Stimulated activated CD4-positive, alpha-beta T cell treated with anti-CD3 and anti-CD28 coated beads, Interleukin-12 subunit alpha, Interleukin-12 subunit beta, amount 100 ng/mL, for 24 hours (primary cell): ENCODE data around the gene ZNF443.
"Not testable (repeated sequence)": the region's sequence is repeated elsewhere in the genome, so short reads cannot be mapped to it uniquely, and the experiment has no call there.

ENCODE experiments used
- DNase-seq, 2 experiments: peaks; one replicate each; pipeline ENCODE4 v3.0.0-alpha.2; 2020; ENCODE audit warnings: low read depth in 2 of 2

Gene ZNF443

DNA sequence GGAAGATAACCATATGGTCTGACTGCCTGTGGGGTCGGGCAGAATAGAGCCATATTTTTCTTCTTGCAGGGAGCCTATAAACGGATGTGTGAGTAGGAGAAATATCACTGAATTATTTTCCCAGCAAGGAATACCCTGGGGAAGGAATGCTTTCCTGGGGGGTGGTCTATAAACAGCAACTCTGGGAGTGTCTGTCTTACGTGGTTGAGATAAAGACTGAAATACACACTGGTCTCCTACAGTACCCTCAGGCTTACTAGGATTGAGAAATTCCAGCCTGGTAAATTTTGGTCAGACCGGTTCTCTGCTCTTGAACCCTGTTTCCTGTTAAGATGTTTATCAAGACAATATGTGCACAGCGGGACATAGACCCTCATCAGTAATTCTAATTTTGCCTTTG is 23.5 kb downstream of the ZNF443 start:
- DNase-seq, result not testable (repeated sequence)

DNA sequence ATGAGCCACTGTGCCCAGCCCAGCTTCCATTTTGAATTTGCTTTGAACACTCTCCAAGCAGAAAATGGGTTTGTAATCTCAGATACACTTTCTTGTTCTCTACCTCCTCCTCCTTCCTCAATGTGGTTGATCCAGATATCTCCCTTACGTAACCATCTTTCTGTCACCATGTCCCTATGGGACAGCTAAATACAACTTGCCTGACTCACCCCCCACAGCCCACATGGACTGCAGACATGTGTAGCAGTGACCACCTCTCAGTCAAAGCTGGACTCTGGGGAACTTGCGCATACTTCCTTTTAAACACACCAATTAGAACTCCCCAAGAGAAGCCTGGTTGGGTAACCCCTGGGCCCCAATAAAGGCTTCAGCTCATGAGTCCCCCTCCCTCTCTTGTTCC is 28.9 kb downstream of the ZNF443 start:
- no peak for DNase-seq

DNA sequence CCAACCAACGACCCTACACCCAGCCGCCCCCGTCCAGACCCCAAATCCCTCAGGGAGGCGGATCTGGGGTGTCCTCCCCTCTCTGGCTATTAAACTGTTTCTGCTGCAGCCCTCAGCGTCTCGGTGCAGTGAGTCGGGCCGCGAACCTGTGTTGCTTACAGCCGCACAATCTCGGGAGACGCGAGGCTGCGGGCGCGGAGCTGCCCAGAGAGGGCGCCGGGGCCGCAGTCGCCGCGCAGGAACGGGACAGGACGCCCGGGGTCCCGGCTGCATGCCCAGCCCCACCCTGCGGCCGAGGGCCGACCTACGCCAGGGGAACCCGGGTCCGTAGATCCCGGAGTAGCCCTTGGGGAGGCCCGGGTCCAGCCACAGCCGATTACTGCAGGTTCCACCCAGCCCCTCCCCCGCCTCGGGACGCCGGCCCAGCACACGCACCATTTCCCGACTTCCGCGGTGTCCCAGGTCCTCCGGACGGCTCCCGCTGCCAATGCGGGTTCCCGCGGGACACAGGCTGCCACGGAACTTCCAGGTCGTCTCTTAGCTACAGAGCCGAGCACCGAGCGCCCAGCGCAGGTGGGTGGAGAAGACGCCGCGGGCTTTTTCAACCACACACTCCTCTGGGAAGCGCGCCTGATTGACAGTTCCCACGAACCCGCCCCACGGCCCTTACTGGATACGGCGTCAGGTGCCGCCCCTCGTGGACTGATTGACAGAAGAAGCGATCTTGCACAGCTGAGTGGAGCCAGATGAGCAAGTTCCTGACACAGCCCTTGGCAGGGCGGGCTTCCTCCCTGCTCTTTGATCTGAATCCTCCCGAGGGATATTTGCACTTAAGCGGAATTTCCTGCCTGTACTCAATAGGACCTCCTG is 40.0 kb downstream of the ZNF443 start, which contains the start of gene ZNF799:
ZNF799 (minus strand) TSS at position 639 of the 870 bp plus-strand sequence; CDS start at position 438, 201 bp downstream.
- peak; percentile 79 to 90 for DNase-seq

DNA sequence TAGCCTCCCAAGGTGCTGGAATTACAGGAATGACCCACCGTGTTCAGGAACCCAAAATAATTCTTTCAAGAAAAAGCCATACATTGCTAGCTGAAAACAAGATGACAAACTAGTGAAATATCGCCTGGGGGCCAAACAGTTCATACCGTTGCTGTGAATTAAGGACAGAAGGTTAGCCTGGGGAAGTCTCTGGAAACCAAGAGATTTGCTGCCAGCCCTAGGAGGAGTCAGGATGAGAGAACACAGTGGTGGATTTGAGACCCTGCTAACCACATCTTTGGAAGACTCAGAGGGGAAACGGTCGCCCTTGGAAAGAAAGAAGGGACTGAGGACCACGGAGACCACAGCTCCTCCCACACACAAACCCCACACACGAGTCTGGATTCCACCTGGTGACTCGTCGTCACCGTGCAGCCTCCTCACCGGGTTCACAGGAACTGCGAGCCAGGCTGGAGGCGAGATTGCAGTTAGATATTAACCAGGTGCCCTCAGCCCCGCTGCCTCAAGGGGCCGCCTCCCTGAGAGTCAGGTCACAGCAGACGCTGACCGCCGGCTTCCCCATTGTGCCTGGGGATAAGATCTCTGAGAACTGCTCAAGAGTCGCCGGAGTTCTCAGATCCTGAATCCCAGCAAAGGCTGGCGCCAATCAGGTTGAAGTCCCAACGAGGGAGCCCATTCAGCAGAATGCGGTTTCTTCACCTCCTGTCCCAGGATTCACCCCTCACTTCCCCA is 40.8 kb downstream of the ZNF443 start:
- DNase-seq, result peak in 1 of 2 experiments; percentile 14

DNA sequence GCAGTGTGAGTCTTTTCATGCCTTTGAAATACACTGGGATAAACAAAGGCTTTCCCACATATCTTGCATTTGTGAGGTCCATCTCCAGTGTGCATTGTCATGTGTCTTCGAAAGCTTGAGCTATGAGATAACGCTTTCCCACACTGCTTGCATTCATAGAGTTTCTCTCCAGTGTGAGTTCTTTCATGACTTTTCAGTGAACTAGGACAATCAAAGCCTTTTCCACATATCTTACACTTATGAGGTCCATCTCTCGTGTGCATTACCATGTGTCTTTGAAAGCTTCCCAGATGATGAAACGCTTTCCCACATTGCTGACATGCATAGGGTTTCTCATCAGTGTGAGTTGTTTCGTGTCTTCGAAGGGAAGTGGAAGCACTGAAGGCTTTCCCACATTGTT is 49.7 kb downstream of the ZNF443 start:
- DNase-seq, result not testable (repeated sequence)

DNA sequence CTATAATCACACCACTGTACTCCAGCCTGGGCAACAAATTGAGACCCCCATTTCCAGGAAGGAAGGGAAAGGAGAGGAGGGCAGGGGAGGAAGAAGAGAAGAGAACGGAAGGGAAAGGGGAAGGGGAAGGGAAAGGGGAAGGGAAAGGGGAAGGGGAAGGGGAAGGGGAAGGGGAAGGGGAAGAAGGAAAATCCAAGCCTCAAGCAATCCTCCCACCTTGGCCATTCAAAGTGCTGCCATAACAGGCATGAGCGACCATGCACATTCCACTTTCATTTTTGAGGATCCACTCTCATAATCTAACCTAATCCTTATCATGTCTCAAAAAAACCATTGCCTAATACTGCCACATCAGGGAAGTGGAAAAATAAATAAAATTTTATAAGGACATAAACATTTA is 54.5 kb downstream of the ZNF443 start:
- DNase-seq, result not testable (repeated sequence)

DNA sequence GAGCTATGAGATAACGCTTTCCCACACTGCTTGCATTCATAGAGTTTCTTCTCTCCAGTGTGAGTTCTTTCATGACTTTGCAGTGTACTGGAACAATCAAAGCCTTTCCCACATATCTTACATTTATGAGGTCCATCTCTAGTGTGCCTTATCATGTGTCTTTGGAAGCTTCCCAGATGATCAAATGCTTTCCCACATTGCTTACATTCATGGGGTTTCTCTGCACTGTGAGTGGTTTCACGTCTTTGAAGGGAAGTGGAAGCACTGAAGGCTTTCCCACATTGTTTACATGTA is 60.4 kb downstream of the ZNF443 start:
- DNase-seq, result no peak

DNA sequence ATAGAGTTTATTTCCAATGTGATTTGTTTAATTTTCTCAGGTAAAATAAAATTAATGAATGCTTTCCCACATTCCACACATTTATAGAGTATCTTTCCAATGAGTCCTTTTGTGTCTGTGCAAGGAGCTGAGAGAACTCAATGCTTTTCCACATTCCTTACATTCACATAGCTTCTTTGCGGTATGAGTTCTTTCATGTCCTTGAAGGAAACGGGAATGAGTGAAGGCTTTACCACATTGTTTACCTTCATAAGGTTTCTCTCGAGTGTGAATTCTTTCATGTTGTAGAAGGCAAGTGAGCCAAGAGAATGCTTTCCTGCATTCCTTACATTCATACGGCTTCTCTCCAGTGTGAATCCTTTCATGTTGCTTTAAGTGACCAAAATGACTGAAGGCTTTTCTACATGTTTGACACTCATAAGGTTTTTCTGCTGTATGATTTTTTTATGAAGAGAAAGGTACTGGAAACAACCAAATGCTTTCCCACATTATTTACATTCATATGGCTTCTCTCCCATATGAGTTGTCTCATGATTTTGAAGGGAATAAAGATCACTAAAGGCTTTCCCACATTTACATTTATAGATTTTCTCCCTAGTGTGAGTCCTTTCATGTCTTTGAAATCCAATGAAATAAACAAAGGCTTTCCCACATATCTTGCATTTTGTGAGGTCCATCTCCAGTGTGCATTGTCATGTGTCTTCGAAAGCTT is 60.9 kb downstream of the ZNF443 start:
- DNase-seq, result no peak
